HEK293 (cell line): Measurements from ENCODE around the gene TP53BP1.

Experiments
- CTCF ChIA-PET: fragments of 350-600 bp; formaldehyde crosslinking; extraction: SDS; loops from one replicate; lab custom pipeline; 2021; ENCODE audit warnings: antibody characterized with exemption; lab: Yijun Ruan, JAX
- POLR2A ChIA-PET: fragments of 300-600 bp; formaldehyde crosslinking; extraction: SDS; loops from one replicate; lab custom pipeline; 2020; ENCODE audit warnings: antibody characterized with exemption, inconsistent platforms; lab: Yijun Ruan, JAX
- H3K27ac ChIP-seq: fragments of 200-500 bp; sonication (Bioruptor generic); 2 replicates; pipeline ENCODE4 v1.5.1; 2014; ENCODE audit warnings: low read depth, low read length, control low read depth, inconsistent platforms; ENCODE audit errors: extremely low read depth
- H3K36me3 ChIP-seq, 2 experiments: fragments of 200-500 bp in 1 of 2; sonication (Bioruptor generic) in 1 of 2; 1 replicate in 1 of 2; 2 replicates in 1 of 2; pipeline ENCODE4 v1.5.1; 2014 to 2017; ENCODE audit warnings: inconsistent platforms in 2 of 2, low read length in 2 of 2; ENCODE audit not compliant: control insufficient read depth in 2 of 2, insufficient read depth in 1 of 2
- H3K4me1 ChIP-seq: fragments of 200-500 bp; sonication (Bioruptor generic); 2 replicates; pipeline ENCODE4 v1.5.1; 2014; ENCODE audit warnings: mild to moderate bottlenecking, low read length, inconsistent platforms; ENCODE audit not compliant: control insufficient read depth, insufficient read depth
- H3K4me3 ChIP-seq: 2 replicates; pipeline ENCODE4 v1.5.1; 2011; ENCODE audit warnings: low read depth, mild to moderate bottlenecking, control low read depth, low read length, moderate library complexity
- H3K9me3 ChIP-seq: fragments of 200-500 bp; sonication (Bioruptor generic); 2 replicates; pipeline ENCODE4 v1.5.1; 2014; ENCODE audit warnings: low read depth, low read length, inconsistent platforms; ENCODE audit not compliant: control insufficient read depth, insufficient read depth
- OSR2 ChIP-seq: fragments of 450-650 bp; formaldehyde crosslinking; IDR thresholded peaks from 2 replicates; pipeline ENCODE4 v1.5.1; 2016; ENCODE audit warnings: missing biosample characterization, missing genetic modification characterization
- ZBTB20 ChIP-seq: fragments of 450-650 bp; formaldehyde crosslinking; IDR thresholded peaks from 2 replicates; pipeline ENCODE4 v1.5.1; 2016; ENCODE audit warnings: missing biosample characterization, missing genetic modification characterization
- ZEB2 ChIP-seq: fragments of 450-650 bp; formaldehyde crosslinking; IDR thresholded peaks from 2 replicates; pipeline ENCODE4 v1.5.1; 2016; ENCODE audit warnings: missing biosample characterization, missing genetic modification characterization
- ZFP69B ChIP-seq: fragments of 450-650 bp; formaldehyde crosslinking; IDR thresholded peaks from 2 replicates; pipeline ENCODE4 v1.5.1; 2016; ENCODE audit warnings: missing biosample characterization, missing genetic modification characterization
- ZIC2 ChIP-seq: fragments of 450-650 bp; formaldehyde crosslinking; IDR thresholded peaks from 2 replicates; pipeline ENCODE4 v1.5.1; 2016; ENCODE audit warnings: missing biosample characterization, missing genetic modification characterization
- ZNF175 ChIP-seq: fragments of 450-650 bp; formaldehyde crosslinking; IDR thresholded peaks from 2 replicates; pipeline ENCODE4 v1.5.1; 2016; ENCODE audit warnings: missing biosample characterization, missing genetic modification characterization
- ZNF266 ChIP-seq: fragments of 450-650 bp; formaldehyde crosslinking; IDR thresholded peaks from 2 replicates; pipeline ENCODE4 v1.5.1; 2016; ENCODE audit warnings: missing biosample characterization, missing genetic modification characterization, low read depth
- ZNF366 ChIP-seq: fragments of 450-650 bp; formaldehyde crosslinking; conservative IDR thresholded peaks from 2 replicates; pipeline ENCODE4 v1.5.1; 2016; ENCODE audit warnings: missing biosample characterization, missing genetic modification characterization
- ZNF549 ChIP-seq: fragments of 450-650 bp; IDR thresholded peaks from 2 replicates; pipeline ENCODE4 v1.5.1; 2018; ENCODE audit warnings: missing biosample characterization, missing genetic modification characterization, mild to moderate bottlenecking, inconsistent platforms, moderate library complexity
- ZNF654 ChIP-seq: fragments of 450-650 bp; formaldehyde crosslinking; IDR thresholded peaks from 2 replicates; pipeline ENCODE4 v1.5.1; 2016; ENCODE audit warnings: low read depth, missing biosample characterization, missing genetic modification characterization
- ZNF707 ChIP-seq: fragments of 450-650 bp; formaldehyde crosslinking; IDR thresholded peaks from 2 replicates; pipeline ENCODE4 v1.5.1; 2016; ENCODE audit warnings: missing biosample characterization, missing genetic modification characterization
- TF ChIP-seq, protein P1 (sequence below): fragments of 450-650 bp; formaldehyde crosslinking; IDR thresholded peaks from 2 replicates; pipeline ENCODE4 v1.5.1; 2016; ENCODE audit warnings: missing biosample characterization, missing genetic modification characterization
- TF ChIP-seq, protein P2 (sequence below): fragments of 450-650 bp; formaldehyde crosslinking; IDR thresholded peaks from 2 replicates; pipeline ENCODE4 v1.5.1; 2016; ENCODE audit warnings: missing biosample characterization, missing genetic modification characterization
- TF ChIP-seq, protein P3 (sequence below): fragments of 450-650 bp; formaldehyde crosslinking; optimal IDR thresholded peaks from 2 replicates; pipeline ENCODE3; 2016; ENCODE audit warnings: missing biosample characterization, mild to moderate bottlenecking, missing genetic modification characterization
- TF ChIP-seq, protein P4 (sequence below): fragments of 450-650 bp; formaldehyde crosslinking; IDR thresholded peaks from 2 replicates; pipeline ENCODE4 v1.5.1; 2017; ENCODE audit warnings: missing biosample characterization, missing genetic modification characterization
- TF ChIP-seq, protein P5 (sequence below): fragments of 450-650 bp; formaldehyde crosslinking; IDR thresholded peaks from 2 replicates; pipeline ENCODE4 v1.5.1; 2016; ENCODE audit warnings: missing biosample characterization, missing genetic modification characterization

TP53BP1 gene

DNA sequence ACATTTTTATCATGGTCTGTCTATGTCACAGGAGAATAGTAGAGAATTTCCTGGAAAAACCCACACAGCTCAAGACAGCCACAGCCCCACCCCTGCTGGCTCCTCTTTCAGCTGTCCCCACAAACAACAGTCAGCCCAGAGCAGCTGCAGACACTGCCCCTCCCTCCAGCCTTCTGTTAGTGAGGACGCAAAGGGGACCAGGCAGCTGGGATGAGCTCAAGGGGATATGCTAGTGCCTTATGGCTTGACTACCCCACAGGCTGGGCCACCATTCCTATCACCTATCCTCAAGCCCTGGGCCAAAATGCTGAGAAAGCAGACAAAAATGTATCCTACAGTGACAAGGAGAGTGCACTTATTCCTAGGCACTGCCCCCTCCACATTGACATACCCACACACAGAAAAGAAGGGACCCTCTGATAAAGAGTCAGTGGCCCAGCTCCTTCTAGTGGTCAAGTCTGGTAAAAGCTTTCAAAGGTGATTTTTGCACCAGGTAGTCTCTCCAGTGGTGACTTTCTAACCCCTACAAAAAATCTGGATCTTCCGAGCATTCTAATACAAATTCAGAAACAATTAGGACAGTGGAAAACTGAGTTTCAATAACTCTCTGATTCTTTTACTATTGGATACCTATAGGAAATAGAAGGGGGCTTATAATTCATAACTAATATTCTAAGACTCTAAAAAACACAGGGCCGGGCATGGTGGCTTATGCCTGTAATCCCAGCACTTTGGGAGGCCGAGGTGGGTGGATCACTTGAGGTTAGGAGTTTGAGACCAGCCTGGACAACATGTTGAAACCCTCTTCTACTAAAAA lies 21.5 kb upstream of the TP53BP1 start:
- Histone ChIP-seq H3K4me3 (no peak overlapping the region), H3K36me3 (no peaks in the 10 kb centered on the region), H3K4me1 (peaks cover 11% of the 10 kb centered on the region), H3K27ac (no peak overlapping the region), H3K9me3 (no peaks in the 10 kb centered on the region)
- no peak for TF ChIP-seq ZNF366 (tag by site-specific recombination)
- TF ChIP-seq ZNF654 (tag by site-specific recombination), result peak; percentile 37; the same call in 1 of the 2 replicates
- CTCF ChIA-PET, result interaction anchor here (0.7 to 3.4 kb wide), 14 partner anchors 9 to 144 kb away, joined by 3 to 21 read pairs (median 4); partner anchors contain the start of gene ZSCAN29
- POLR2A ChIA-PET, result no interaction called here

DNA sequence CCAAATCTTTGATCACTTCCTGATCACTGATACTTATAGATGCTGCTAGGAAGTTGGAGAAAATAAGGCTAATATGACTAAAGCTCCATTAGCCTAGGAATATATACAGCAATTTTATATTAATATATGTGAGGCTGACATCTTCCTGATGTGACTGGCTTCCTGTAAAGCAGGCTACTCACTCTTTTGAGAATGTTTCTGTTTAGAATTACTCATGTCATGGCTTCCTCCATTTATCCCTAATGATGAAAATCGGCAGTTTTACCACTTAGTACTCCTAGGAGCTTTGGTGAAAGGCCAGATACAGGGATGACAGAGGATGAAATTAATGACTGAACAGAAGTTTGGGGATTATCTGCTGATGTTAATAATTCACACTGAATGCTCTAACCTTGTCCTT lies 20.6 kb upstream of the TP53BP1 start:
- CTCF ChIA-PET, result interaction anchor here (0.5 to 3.4 kb wide), 11 partner anchors 8 to 255 kb away, joined by 3 to 21 read pairs (median 4); no protein-coding TSS in a partner anchor
- Histone ChIP-seq H3K4me3 (no peak overlapping the region), H3K4me1 (peaks cover 14% of the 10 kb centered on the region), H3K36me3 (no peaks in the 10 kb centered on the region), H3K27ac (no peak overlapping the region), H3K9me3 (no peaks in the 10 kb centered on the region)
- POLR2A ChIA-PET, result interaction anchor here (0.6 kb wide), 1 partner anchor 1426 kb away, joined by 4 read pairs; no protein-coding TSS in a partner anchor
- TF ChIP-seq, protein P1, sequence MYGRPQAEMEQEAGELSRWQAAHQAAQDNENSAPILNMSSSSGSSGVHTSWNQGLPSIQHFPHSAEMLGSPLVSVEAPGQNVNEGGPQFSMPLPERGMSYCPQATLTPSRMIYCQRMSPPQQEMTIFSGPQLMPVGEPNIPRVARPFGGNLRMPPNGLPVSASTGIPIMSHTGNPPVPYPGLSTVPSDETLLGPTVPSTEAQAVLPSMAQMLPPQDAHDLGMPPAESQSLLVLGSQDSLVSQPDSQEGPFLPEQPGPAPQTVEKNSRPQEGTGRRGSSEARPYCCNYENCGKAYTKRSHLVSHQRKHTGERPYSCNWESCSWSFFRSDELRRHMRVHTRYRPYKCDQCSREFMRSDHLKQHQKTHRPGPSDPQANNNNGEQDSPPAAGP (tag by site-specific recombination), result no peak
- no peak for TF ChIP-seq ZNF707
- TF ChIP-seq ZNF266 (tag by site-specific recombination), result no peak

DNA sequence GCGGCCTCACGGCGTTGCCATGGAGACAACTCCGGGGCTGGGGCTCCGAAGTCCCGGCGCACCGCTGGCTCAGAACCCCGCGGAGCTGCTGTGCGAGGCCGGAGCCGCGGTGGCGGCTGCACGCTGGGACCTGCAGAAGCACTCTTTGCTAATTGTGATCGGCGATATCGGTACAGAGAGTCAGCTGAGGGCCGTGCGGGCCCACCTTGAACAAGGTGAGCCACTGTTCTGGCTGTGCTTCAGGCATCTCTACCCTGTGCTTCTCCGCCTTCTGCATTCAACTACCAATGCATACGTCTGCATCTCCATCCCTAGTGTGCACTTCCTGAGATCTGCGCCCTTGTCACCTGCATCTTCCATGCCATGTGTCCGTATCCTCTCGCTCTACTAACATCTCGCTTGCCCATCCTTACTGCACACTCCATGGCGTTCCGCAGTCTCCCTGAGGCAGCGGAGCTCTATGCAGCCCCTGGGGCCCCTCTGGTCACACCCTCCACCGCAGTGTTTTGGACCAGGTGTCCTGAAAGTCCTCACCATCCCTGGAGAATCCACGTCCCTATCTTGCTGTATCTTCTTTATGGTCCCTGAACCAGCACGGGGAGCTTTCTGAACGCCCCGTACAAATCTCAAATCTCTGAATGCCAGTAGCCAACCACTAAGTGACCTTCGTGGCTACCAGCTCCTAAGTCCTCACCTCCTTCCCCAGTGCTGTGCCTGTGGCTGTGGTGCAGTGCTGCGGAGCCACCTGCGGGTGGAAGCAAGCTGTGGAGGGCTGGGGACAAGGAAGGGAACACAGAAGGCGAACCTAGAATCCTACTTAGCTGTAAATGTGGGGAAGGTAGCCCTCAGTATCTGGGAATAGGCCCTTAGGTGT lies 18.3 kb upstream of the TP53BP1 start:
- Histone ChIP-seq H3K4me3 (peak overlapping the region; percentile 41), H3K27ac (no peak overlapping the region), H3K36me3 (no peaks in the 10 kb centered on the region), H3K4me1 (peaks cover 7% of the 10 kb centered on the region), H3K9me3 (no peaks in the 10 kb centered on the region)
- ChIA-PET CTCF (interaction anchor here (0.6 to 1.6 kb wide), 6 partner anchors 18 to 146 kb away, joined by 3 to 9 read pairs (median 4); partner anchors contain the start of gene TP53BP1), POLR2A (interaction anchor here (0.7 to 1.7 kb wide), 9 partner anchors 12 to 1537 kb away, joined by 3 to 17 read pairs (median 3); partner anchors contain the start of gene TP53BP1)
- TF ChIP-seq ZNF549 (no peak), ZEB2 (tag by site-specific recombination) (0 out of 2 replicates have a peak, but pooled peaks have one; percentile 22), ZIC2 (tag by site-specific recombination) (peak; percentile 70), ZFP69B (tag by site-specific recombination) (peak; percentile 13; the same call in 1 of the 2 replicates), ZNF175 (tag by site-specific recombination) (no peak), ZNF654 (tag by site-specific recombination) (peak; percentile 8; the same call in 1 of the 2 replicates), ZBTB20 (peak; percentile 32; the same call in 1 of the 2 replicates), OSR2 (tag by site-specific recombination) (peak; percentile 63)
- TF ChIP-seq, protein P2, sequence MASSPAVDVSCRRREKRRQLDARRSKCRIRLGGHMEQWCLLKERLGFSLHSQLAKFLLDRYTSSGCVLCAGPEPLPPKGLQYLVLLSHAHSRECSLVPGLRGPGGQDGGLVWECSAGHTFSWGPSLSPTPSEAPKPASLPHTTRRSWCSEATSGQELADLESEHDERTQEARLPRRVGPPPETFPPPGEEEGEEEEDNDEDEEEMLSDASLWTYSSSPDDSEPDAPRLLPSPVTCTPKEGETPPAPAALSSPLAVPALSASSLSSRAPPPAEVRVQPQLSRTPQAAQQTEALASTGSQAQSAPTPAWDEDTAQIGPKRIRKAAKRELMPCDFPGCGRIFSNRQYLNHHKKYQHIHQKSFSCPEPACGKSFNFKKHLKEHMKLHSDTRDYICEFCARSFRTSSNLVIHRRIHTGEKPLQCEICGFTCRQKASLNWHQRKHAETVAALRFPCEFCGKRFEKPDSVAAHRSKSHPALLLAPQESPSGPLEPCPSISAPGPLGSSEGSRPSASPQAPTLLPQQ (tag by site-specific recombination), result peak; percentile 10; the same call in 1 of the 2 replicates
- TF ChIP-seq, protein P3, sequence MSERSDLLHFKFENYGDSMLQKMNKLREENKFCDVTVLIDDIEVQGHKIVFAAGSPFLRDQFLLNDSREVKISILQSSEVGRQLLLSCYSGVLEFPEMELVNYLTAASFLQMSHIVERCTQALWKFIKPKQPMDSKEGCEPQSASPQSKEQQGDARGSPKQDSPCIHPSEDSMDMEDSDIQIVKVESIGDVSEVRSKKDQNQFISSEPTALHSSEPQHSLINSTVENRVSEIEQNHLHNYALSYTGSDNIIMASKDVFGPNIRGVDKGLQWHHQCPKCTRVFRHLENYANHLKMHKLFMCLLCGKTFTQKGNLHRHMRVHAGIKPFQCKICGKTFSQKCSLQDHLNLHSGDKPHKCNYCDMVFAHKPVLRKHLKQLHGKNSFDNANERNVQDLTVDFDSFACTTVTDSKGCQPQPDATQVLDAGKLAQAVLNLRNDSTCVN (tag by site-specific recombination), result peak; percentile 35
- TF ChIP-seq, protein P4, sequence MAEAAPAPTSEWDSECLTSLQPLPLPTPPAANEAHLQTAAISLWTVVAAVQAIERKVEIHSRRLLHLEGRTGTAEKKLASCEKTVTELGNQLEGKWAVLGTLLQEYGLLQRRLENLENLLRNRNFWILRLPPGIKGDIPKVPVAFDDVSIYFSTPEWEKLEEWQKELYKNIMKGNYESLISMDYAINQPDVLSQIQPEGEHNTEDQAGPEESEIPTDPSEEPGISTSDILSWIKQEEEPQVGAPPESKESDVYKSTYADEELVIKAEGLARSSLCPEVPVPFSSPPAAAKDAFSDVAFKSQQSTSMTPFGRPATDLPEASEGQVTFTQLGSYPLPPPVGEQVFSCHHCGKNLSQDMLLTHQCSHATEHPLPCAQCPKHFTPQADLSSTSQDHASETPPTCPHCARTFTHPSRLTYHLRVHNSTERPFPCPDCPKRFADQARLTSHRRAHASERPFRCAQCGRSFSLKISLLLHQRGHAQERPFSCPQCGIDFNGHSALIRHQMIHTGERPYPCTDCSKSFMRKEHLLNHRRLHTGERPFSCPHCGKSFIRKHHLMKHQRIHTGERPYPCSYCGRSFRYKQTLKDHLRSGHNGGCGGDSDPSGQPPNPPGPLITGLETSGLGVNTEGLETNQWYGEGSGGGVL, result no peak
- TF ChIP-seq, protein P5, sequence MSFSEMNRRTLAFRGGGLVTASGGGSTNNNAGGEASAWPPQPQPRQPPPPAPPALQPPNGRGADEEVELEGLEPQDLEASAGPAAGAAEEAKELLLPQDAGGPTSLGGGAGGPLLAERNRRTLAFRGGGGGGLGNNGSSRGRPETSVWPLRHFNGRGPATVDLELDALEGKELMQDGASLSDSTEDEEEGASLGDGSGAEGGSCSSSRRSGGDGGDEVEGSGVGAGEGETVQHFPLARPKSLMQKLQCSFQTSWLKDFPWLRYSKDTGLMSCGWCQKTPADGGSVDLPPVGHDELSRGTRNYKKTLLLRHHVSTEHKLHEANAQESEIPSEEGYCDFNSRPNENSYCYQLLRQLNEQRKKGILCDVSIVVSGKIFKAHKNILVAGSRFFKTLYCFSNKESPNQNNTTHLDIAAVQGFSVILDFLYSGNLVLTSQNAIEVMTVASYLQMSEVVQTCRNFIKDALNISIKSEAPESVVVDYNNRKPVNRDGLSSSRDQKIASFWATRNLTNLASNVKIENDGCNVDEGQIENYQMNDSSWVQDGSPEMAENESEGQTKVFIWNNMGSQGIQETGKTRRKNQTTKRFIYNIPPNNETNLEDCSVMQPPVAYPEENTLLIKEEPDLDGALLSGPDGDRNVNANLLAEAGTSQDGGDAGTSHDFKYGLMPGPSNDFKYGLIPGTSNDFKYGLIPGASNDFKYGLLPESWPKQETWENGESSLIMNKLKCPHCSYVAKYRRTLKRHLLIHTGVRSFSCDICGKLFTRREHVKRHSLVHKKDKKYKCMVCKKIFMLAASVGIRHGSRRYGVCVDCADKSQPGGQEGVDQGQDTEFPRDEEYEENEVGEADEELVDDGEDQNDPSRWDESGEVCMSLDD (tag by site-specific recombination), result 0 out of 2 replicates have a peak, but pooled peaks have one; percentile 13
